ENCODE data around the gene SPSB4.

SPSB4 gene

DNA sequence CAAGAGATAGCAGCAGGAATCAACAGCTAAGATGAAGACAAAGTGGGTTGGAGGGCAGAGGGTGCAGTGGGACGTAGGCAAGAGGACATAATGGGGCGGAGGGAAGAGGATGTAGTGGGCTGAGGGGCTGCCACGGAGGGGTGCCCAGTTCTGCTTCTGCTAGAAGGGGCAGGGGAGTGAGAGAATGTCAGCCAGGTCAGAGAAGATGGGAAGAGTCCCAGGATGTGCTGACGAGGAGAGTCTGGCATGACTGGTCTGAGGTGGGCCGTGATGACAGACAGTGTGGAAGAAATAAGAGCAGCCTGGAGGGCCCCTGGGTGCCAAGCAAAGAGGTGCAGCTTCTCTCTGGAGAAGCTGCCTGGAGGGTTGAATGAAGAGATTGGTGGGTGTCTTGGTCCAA lies 4.0 kb downstream of the SPSB4 start:
- DNase-seq (ENCODE audit: low spot score): no peak

DNA sequence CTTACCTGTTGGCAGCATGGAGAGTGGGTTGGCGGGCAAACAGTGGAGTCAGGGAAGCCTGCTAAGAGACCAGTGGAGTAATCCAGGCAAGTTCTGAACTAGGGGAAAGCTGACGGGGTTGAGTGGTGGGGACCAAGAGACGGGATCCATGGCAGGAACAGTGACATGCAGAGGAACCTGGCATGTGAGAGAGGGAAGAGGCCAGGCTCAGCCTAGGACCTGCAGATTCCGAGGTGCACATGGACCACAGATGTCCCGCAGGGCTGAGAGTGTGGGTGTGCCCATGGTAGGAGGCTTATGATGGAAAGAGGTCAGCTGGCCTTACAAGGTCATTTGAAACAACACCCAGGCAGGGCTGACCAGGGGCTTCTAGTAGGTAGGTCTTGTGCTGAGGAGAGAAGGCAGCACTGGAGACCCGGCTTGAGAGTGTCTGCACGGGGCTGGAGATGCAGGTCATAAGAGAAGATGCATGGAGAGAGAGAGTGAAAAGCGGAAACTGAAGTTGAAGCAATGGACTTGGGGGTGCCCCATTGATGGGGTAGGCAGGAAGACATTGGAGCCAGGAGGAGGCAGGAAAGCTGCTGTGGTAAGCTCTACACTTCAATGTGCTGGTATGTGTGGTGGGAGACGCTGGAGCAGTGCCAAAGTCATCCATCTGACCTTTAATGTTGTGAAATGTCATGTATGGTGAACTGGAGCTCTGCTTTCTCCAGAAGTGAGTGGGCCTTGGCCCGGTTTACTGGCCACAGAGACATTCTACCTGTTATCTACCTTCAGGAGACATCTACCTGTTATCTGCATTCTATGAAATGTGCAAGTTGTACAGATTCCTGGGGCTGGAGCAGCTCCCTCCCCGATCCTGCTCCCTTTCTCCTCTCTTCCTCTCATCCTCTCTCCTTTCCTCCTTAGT lies 4.6 kb downstream of the SPSB4 start:
- DNase-seq (ENCODE audit: low spot score): no peak

DNA sequence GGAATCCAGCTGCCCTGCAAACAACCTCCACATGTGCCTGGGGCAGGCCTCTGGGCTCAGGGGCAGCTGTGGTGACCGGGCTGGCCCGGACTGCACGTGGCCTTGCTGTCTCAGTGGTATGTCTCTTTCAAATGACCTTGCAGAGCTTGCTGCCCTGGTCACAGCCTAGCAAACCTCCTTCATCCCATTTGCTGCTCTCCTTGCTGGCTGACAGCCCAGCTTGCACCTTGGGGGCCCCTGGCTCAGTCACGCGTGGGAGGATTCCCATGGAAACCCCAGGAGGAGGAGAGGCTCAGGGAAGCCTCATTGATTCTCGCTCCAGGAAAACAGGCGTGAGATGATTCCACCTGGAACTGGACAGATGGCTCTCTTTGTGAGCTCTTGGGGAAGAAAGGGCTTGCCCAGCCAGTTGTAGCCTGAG lies 5.6 kb downstream of the SPSB4 start:
- DNase-seq (ENCODE audit: low spot score): no peak

DNA sequence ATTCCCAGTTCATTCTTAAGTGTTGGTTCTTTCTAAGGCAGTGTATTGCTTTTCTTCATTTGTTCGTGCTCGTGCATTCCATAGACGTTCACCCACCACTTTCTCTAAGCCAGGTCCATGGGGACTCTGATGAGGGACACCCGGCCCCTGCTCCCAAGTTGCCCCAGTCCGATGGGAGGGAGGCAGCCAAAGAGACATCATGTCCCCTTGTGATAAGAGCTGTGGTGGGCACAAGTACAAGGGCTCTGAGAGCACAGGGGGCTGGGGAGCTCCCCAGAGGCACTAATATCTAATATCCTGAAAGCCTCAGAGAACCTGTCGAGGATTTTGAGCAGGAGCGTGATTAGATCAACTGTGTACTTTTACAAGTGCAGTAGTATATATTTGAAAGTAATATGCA lies 6.3 kb downstream of the SPSB4 start:
- no peak for DNase-seq (ENCODE audit: low spot score)

DNA sequence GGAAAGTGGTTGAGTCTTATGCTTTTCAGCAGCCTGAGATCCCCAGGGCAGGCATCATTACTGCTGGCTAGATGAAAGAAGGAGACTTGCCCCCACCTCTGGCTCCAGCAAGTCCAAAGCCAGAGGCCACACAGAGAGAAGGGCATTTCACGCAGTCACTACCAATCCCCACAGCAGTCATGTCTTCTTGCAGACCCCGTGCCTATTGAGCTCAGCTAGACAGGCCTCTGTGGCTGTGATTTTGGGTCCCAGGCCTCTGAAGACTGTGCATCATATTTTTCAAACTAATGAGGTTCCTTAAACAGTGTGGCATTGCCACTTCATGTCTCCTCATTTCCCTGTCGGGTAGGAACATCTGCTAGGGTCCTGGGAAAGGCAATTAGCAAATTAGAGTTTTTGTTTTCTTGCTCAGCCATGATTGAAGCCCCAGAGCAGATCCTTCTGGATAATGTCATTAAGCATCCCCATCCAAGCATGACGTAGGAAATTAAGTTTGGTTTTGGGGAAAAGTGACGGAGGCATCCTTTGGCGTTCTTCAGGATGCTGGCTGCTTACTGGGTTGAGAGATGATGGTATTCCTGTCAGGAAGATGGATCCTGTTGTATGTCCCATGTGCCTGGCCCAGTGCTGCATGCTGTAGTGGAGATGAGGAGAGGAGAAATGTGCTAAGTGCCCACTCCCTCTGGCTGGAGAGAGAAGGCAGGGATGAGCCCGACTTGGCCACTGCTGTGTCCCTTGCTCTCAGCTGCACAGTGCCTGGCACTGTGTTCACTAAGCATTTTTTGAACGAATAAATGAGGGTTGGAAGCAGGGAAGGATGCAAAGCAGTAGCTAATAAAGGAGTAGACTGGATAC lies 7.0 kb downstream of the SPSB4 start:
- no peak for DNase-seq (ENCODE audit: low spot score)

DNA sequence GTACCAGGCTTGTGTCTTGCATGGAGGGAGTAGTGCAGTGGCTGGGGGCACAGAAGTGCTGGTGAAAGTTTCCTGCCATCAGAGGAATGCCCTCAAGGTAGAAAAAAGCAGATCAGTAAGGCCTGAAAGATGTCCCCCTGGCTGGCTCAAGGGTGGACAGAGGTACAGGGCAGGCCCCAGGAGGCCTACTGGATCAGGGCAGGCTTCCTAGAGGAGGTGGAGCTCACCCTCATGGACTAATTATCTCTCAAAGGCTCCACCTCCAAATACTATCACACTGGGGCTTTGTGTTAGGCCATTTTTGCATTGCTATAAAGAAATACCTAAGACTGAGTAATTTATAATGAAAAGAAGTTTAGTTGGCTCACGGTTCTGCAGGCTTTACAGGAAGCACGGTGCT lies 7.8 kb downstream of the SPSB4 start:
- no peak for DNase-seq (ENCODE audit: low spot score)

DNA sequence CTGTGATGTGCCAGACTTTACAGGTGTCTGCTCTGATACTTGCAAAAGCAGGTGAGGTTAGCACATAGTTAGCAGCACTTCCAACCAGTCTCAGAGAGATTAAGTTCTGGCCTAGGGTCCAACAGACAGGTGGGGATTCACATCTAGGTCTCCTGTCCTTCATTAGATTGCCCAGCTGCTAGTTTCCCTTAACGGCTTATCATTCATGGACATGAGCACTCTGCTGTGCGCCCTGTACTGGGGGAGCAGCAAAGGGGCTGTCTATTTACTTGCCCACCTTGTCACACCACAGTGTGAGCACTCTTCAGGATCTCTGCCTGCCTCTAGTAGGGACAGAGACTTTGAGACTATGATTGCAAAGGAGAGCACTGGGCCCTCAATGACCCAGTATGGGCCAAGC lies 8.7 kb downstream of the SPSB4 start:
- DNase-seq (ENCODE audit: low spot score): no peak

DNA sequence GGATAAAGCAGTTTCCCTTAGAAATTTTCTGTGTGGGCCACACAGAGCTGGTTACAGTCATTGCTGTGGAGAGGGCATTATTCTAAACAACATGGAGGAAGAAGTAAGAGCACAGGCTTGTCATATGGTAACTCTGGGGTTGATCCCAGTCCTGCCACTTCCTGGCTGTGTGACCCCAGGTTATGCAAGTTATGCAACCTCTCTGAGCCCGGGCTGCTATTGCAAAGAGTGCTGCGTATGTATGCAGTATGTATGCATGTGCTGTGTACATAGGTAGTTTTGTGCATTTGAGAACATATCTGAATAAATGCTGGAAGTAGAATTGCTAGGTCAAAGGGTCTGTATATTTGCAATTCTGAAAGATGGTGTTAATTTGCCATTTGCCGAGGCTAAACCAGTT lies 9.2 kb downstream of the SPSB4 start:
- no peak for DNase-seq (ENCODE audit: low spot score)

DNA sequence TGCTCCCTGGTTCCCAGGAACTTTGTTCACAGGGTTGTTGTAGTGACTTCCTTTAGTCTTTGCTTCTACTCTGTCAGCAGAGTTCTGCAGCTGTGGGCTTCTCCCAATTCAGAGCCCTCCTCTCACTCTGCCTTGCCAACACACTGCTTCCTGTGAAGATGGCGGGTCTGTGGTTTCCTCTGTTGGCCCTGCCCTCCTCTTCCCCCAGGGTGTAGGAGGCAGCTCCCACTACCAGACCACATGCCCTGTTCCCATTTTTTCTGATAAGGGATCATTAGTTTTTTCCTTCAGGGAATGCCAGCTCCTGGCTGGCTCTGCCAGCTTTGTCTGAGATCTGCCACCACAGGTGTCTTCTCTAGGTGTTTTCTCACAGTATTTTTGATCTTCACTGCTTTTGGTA lies 12.7 kb downstream of the SPSB4 start:
- DNase-seq (ENCODE audit: low spot score): no peak

DNA sequence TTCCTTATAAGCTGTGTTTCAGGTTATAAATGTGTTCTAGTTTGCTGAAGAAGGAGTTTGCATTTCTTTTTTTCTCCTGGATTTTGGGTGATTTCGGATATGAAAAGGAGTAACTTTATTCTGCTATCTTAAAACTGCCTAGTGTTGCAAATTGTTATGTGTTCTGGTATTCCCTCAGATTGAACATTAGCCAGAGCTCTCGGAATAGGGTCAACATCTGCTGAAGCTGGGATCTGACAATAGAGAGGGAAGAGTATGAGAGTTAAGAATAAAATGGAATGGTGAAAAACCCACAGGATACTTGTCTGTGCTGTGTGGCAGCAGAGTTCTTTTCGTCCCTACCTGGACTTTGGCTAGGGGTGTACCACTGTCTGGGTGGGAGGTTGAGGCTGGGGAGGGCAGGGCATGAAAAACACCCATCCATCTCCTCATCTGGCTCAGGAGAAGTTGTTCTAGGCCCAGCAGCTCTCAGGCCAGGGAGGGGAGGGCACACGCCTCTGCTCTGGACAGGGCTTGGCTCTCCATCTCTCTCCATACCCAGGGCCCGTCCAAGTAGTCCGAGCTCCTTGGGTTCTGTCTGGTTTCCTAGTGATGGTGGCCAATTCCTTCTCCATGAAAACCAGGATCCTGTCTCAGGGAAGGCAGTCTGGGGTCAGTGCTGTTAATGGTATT lies 13.2 kb downstream of the SPSB4 start:
- DNase-seq (ENCODE audit: low spot score): no peak

DNA sequence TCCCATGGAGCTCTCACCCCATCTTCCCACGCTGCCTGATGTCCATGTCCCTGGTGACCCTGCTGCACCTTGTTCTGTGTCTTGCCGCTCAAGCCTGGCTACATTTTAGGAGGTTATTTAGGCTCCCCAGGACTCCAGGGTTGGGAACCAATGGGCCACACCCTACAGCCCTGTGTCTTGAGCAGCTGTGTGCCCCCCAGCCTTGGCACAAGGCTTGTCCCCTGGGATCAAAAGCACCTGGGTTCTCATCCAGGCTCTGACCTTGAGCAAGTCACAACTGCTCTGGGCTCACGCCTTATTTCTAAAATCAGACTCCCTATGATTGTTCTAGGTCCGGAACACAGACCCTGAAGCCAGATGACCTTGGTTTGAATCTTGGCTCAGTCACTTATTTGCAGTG lies 14.1 kb downstream of the SPSB4 start:
- no peak for DNase-seq (ENCODE audit: low spot score)

DNA sequence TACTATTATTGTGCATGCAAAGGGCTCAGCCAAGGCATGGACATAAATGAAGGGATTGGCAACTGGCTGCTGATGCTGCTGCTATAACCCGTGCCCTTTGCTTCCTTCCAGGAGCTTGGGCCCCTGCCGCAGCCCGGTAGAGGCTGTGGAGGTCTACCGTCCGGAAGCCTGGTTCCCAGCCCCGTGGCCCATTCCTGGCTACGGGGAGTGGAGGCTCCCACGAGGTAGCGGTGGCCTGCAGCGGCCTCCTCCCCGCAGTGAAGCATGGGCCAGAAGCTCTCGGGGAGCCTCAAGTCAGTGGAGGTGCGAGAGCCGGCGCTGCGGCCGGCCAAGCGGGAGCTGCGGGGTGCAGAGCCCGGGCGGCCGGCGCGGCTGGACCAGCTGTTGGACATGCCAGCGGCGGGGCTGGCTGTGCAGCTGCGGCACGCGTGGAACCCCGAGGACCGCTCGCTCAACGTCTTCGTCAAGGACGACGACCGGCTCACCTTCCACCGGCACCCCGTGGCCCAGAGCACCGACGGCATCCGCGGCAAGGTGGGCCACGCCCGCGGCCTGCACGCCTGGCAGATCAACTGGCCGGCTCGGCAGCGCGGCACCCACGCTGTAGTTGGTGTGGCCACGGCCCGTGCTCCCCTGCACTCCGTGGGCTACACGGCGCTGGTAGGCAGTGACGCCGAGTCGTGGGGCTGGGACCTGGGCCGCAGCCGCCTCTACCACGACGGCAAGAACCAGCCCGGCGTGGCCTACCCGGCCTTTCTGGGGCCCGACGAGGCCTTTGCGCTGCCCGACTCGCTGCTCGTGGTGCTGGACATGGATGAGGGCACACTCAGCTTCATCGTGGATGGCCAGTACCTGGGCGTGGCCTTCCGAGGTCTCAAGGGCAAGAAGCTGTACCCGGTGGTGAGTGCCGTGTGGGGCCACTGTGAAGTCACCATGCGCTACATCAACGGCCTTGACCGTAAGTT lies 15.0 kb downstream of the SPSB4 start:
- no peak for DNase-seq (ENCODE audit: low spot score)

DNA sequence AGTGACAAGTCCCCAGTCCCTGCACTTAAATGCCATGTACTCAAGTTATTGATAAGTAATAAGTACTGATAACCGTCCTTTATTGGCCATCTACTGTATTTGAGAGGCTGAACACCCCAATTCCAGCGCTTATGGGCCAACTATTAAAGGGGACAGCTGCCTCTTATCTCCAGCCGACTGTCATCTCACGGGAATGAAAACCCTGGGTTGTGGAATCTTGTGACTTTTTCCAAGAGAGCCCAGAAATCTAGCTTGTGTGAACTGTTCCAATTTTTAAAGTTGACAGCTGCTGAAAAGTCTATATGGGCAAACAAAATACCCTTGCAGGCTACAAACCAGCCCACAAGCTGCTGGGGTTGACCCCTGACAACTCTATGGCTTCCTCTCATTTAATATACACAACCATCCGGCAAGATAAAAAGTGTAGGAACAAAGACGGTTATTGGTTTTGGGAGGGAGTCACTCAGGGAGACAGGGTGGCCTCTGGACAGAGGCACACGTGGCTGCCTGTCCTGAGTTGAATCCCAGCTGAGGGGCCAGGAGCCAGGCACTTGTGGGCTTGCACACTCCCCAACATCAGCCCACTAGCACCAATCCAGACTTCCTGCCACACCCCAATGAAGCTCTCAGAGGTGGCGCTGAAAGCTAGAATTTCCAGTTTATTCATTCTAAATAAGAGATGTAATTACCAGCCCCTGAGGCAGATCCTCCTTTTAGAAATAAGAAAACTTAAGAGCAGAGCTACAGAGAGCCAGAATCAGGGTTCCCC lies 16.2 kb downstream of the SPSB4 start:
- DNase-seq (ENCODE audit: low spot score): no peak

DNA sequence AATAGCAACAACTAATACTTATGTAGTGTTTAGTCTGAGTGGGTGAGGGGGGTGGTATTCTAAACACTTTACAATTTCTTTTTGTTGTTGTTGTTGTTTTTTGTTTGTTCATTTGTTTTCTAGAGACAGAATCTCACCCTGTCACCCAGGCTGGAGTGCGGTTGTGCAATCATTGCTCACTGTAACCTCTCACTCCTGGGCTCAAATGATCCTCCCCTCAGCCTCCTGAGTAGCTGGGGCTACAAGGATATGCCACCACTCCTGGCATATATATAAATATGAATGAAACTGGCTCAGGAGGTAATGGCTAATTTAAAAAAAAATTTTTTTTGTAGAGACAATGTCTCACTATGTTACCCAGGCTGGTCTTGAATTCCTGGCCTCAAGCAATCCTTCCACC lies 19.1 kb downstream of the SPSB4 start:
- no peak for DNase-seq (ENCODE audit: low spot score)

DNA sequence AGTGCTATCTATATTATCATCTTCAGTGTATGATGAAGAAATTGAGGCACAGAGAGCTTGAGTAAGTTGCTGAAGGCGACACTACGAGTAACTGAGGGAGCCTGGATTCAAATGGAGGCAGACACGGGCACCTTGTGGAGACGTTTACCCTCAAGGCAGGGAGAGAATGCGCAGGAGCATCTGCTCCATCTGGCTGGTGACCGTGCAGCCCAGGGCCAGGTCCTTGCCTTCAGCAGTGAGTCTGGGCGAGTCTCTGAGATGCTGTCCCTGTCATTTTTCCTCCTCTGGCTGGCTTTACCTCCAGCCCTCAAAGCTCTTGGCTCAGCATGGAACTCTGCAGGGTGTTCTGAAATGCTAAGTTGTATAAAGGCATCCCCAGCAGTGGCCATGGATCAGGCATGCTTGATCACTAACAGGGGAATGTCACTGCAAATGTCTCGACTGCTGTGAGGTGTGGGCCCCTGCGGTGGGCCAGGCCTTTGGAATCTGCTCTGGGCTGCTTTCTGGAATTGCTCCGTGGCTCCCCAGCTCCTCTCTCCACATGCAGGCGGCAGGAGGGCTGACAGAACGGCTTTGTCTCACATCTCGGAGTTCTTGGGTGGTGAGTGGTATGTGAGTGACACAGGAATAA lies 19.7 kb downstream of the SPSB4 start:
- no peak for DNase-seq (ENCODE audit: low spot score)

DNA sequence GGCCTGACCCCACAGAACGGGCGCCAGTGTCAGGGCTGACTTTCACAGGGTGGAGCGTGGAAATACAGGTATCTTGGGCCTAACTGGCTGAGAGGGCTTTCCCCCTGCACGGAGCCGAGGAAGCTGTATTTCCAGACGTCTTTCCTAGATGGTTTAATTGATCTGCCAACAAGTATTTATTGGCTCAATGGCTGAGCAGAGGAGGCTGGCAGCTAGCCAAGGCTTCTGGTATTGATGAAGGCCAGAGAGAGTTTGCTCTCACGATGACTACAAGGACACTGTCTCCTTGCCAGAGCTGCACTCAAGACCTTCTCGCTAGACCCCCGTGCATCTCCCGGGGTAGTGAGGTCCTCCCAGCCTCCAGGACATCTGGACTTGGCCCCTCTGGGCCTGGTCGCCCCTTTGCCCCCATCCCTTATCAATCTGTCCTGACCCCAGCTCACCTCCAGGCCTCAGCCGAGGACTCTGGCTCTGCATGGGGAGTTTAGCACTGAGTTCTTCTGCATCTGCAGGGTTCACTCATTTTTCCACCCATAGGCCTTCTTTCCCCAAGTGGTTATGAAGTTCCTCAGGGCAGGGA lies 20.6 kb downstream of the SPSB4 start:
- no peak for DNase-seq (ENCODE audit: low spot score)

DNA sequence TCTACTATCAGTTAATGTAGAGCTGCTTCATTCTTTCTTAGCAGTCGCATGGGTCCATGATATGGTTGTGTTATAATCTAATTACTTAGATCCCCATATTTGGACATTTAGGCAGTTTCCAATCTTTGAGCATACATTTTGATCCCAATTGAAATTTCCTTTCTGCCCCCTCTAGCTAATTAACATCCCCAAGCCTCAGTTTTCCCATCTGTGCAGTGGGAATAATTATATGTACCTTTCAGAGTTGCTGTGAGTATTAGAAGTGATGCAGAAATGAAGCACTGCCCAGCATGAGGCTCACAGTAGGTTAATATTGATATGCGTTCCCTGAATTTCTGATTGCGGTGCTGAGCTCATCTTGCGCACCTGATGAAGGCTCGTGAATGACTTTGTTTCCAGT lies 21.8 kb downstream of the SPSB4 start:
- no peak for DNase-seq (ENCODE audit: low spot score)

DNA sequence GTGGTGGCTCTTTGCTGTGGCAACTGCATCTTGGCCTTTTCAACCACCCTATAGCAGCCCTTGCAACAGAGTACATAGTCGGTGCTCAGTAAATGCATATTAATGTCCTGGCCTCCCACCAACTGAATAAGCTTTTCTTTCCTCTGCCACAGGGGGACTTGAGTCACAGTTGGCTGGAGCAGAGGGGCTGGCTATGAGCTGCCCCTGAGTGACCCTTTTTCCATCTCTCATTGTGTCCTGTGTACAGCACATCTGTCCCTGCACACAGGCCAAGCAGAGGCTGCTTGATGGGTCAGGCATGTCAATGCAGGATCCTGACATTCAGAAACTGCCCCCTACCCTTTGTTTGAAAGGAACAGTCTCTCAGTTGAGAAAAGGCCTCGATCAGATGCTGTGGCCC lies 22.4 kb downstream of the SPSB4 start:
- no peak for DNase-seq (ENCODE audit: low spot score)

DNA sequence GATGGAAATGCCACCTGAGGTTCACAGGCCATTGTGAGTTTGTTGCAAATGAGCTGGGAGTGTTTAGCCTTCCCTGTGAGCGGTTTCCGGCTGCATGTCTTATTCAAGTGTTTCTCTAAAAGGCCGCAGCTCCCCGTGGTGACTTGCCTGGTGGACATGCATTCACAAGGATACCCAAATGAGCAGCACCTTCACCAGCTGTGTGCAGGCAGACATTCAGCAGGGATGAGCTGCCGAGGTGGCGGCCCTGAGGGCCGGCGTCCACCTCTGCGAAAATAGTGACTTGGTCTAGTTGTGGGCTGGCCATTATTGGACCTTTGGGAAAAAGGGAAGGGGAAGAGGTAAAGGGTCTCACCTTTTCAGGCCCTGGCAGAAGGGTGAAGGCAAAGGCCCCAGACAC lies 23.4 kb downstream of the SPSB4 start:
- no peak for DNase-seq (ENCODE audit: low spot score)

All from CD4-positive, alpha-beta T cell treated with Interleukin-15 for 4 hours (primary cell).